Measurements from ENCODE around the gene RAB7A.

- TF ChIP-seq EZH2 (IDR thresholded peaks at IDR 0.05; ENCODE audit: borderline replicate concordance): no peak
- no peak for TF ChIP-seq EZH2phosphoT487 (IDR thresholded peaks at IDR 0.05; ENCODE audit: low read depth, severe bottlenecking, unreplicated experiment)
- TF ChIP-seq, protein P1, sequence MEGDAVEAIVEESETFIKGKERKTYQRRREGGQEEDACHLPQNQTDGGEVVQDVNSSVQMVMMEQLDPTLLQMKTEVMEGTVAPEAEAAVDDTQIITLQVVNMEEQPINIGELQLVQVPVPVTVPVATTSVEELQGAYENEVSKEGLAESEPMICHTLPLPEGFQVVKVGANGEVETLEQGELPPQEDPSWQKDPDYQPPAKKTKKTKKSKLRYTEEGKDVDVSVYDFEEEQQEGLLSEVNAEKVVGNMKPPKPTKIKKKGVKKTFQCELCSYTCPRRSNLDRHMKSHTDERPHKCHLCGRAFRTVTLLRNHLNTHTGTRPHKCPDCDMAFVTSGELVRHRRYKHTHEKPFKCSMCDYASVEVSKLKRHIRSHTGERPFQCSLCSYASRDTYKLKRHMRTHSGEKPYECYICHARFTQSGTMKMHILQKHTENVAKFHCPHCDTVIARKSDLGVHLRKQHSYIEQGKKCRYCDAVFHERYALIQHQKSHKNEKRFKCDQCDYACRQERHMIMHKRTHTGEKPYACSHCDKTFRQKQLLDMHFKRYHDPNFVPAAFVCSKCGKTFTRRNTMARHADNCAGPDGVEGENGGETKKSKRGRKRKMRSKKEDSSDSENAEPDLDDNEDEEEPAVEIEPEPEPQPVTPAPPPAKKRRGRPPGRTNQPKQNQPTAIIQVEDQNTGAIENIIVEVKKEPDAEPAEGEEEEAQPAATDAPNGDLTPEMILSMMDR (IDR thresholded peaks at IDR 0.05; ENCODE audit: poor library complexity): no peak
Observed at GRCh38 chr3:128788268-128788869, 62.4 kb downstream of the RAB7A start.
